ENCODE results near the gene ZNF417. TPM values are rescaled to one million over a fixed set of nuclear protein-coding genes. Genes with fewer than 3 reads are reported as not detected.

ZNF417 gene
- total and polyA plus RNA-seq, 2 of the 8 experiments (the other 6 are each of a cell fraction or from before 2014, with no cell fraction given): 5.4 to 19.2 TPM

DNA sequence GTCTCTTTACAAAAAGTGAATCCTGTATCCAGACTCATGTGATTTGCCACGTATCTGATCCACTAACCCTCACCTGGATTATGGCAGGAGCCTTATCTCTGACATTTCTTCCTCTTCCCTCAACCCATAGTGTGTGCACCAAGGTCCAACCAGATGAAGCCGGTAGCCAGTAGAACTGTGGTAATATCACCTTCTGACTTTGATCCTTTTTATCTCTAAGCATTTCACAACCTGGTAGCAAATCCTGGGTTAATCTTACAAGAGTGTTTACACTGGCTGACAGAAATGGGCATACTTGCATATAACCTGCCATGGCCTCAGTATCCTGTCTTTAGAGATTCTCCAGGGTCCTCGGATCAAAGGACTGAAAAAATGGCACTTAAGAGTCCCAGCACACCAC, 1.9 kb downstream of the ZNF417 start (continued):
- TF ChIP-seq, protein P1, sequence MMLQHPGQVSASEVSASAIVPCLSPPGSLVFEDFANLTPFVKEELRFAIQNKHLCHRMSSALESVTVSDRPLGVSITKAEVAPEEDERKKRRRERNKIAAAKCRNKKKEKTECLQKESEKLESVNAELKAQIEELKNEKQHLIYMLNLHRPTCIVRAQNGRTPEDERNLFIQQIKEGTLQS (IDR thresholded peaks at IDR 0.05; ENCODE audit: insufficient read depth, low read depth, low read length): no peak
- no peak for TF ChIP-seq PHF8 (conservative IDR thresholded peaks at IDR 0.05; ENCODE audit: low read depth, low read length)
- no peak for TF ChIP-seq SUZ12 (IDR thresholded peaks at IDR 0.05; ENCODE audit: low read length)
- no peak for TF ChIP-seq BACH1 (IDR thresholded peaks at IDR 0.05; ENCODE audit: low read length)
- TF ChIP-seq SIRT6 (IDR thresholded peaks at IDR 0.05; ENCODE audit: low read length): no peak
- no peak for TF ChIP-seq NRF1 (IDR thresholded peaks at IDR 0.05; ENCODE audit: low read depth, low read length)
